Activated naive CD4-positive, alpha-beta T cell treated with Interleukin-2 at 50 U/mL for 16 hours (primary cell): ENCODE results near the gene TOPORS.
"Not testable (repeated sequence)": the region's sequence is repeated elsewhere in the genome, so short reads cannot be mapped to it uniquely, and the experiment has no call there.

ENCODE experiments used
- DNase-seq: peaks from one replicate; pipeline ENCODE4 v3.0.0-alpha.2; 2020

The TOPORS gene

DNA sequence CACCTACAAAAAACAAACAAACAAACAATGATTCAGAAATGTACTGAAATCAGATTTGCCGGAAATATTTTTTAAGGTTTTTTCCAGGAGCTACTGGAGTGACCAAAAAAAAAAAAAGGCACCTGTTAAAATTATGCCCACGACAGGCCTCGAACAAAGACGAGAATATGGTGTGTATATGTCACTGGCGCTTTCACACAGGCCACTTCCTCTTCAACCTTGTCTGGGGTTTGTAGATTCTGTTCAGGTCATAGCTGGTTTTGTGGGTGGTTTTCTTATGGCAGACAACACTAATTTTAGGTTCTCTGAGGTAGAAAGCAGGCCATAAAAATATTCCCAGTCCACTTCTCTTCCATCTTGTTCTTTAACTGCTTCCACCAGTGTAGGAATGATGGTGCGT is 13.6 kb upstream of the TOPORS start:
- DNase-seq, result no peak

DNA sequence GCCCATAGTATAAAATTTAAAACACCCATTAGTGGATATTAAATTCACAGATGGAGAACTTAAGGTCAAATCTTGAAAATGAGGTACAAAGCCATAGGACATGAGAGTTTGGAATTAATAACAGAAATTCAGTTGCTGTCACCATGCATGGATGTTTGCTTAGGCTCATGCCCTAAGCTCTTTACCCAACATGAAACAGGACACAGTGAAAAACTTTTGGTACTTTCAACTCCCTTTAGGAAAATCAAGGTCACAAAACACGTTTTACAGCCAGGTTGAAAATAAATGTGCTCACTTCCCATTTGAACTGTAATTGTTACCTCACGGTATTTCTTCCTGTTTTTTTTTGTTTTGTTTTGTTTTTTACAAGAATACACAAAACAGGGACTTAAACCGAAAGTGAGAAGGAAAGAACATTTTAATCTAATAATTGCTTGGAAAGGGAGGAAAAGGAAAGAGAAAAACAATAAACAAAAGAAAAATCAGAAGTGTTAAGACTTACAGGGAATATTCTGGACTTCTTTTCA is 6.1 kb upstream of the TOPORS start:
- DNase-seq, result no peak

DNA sequence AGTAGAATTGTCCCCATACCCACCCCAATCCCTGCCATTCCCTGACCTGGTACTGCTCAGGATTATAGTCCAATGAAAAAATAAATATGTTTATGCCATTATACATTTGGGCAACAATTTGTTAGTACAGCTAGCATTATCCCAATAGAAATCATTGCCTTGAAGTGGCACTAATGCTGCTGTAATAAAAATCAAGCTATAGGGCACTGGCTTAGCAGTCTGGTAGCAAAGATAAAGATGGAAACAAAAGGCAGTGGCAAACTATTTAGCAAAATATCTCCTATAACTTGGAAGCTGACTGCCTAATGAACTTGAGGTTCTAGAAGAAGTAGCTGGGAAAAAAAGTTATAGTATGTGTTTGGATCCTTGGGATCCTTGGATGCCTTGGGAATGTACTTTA is 2.2 kb upstream of the TOPORS start:
- DNase-seq, result no peak

DNA sequence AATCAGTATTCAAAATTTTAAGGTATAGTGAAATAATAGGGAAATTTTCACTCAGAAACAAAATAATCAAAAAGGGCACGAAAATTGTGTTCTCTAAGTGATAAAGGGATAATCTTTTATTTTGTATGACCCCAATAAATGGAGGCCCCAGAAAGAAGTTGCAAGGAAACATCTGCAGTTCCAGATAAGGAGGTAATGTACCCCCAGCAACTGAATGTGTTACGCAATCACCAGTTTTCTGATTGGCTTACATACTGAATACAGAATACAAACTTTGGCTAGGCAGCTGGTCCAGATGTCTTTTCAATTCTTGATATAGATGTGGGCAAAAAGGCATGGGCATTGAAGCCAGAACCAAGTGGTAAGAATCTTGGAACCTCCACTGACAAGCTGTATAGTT is 1.7 kb upstream of the TOPORS start:
- DNase-seq, result no peak

DNA sequence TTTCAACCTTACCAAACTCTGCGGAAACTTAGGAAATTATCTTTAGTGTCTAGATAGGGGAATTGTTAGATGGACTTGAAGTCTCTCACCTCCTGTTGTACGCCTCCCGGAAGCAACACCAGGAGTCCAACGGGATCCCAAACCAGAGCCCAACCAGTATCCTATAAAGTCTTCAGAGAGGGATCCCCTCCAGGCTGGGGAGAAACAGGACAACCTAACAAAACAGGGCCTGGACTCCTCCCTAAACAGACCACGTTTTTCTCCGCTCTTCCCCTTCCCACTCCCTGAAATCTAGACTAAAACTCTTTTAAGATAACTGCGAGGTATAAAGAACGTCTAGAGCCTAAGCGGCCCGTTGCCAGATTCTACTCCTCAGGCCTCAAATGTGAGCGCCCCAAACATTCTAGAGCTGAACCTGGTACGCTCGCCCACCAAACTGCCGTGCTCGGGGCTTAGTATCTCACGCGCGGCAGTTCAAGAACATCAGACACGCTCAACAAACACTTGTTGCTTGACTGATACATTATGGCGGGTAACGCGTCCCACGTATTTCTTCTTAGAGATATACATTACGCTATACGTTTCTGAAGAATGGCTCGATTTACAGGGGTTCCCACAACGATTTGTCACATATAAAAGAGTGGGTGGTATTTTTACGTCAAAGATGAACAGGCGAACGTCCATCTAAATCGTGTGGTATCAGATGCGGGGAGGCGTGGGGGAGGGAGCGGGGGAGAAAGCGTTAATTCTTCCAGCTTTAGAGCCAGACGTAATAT is 922 bp downstream of the TOPORS start:
- peak; percentile 55 for DNase-seq

DNA sequence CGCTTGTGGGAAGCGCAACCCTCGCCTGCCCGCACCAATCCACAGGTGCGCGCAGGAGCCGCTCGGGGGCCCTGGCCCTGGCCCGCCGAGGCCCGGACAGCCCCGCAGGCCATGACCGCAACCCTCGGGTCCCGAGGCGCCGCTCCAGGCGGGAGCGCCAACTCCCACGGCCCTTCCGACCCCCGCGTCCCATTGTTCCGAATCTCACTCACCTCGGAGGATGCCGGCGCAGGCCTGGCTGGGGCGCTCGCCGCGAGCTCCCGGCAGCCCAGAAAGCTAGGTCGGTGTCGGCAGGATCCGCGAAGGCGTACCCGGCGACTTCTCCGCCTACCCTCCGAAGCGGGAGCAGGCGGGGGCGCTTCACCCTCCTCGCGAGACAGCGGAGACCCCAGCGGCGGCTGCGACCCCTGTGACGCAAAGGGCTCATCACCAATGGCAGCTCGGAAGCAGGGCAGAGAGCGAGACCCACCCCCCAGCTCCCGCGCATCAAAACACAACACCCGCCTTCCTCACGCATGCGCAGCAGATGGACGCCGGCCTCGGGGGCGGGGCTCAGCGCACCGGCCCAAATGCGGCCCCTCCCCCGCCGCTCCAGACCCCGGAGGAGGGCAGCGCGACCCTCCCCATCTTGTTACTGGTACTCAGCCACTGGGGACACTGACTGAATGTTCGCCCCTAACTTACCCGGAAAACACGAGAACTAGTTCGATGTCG is 1.7 kb downstream of the TOPORS start:
- DNase-seq, result peak; percentile 94

DNA sequence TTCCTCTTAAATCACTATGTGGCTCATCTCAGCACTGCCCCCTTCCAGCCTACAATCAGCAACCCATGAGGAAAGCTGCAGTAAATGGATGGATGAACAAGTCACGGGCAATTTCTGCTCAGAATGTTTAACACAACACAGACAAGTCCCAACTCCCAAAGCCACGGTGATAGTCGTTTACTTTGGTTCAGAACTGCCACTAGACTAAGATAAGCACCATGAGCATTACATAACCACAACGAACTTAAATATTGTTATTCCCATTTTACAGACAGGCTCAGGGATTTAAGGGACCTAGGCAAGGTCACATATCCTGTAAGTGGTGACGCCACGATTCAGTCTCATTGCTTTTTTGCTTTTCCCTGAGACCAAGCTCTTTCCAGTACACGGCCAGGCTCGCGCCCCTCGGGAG is 2.2 kb downstream of the TOPORS start:
- no peak for DNase-seq

DNA sequence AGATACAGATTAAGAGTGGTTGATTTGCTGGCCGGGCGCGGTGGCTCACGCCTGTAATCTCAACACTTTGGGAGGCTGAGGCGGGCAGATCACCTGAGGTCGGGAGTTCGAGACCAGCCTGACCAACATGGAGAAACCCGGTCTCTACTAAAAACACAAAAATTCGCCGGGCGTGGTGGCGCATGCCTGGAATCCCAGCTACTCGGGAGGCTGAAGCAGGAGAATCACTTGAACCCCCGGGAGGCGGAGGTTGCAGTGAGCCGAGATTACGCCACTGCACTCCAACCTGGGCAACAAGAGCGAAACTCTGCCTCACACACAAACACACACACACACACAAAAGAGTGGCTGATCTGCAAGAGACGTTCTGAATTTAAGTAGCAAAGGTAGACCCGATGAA is 4.2 kb downstream of the TOPORS start:
- DNase-seq, result not testable (repeated sequence)

DNA sequence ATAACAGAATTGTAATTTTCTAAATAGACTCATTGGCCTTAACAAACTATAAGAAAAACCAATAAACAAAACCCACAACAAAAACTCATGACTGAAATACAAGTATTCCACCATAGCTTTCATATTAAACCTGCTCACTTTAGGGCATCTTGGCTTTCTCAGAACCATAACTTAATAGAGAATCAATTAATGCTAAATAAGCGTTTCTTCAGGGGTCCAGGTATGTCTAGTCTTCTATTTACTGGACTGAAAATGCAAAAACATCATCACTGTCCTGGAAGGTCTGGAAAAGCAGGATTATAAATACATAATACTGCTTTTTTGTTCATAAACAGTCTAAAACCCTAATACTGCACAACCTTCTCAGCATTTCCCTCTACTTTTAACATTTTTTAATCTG is 6.5 kb downstream of the TOPORS start:
- no peak for DNase-seq

DNA sequence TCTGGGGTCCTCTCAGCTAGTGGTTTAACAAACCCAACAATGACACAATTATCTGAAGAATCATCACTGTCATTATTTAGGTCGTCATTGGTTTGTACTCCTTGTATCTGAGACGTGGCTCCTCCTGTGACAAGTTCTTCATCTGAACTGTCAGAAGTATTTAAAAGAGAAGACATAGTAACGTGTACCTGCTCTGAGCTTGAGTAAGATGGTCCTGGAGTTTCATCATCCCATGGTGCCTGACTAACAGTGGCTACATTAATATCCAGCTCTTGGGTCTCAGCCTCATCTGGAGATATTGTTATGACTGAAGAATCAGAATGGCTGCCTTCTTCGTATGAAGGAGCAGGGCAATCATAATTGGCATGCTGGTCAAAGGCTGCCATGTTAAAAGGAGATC is 9.3 kb downstream of the TOPORS start:
- no peak for DNase-seq

DNA sequence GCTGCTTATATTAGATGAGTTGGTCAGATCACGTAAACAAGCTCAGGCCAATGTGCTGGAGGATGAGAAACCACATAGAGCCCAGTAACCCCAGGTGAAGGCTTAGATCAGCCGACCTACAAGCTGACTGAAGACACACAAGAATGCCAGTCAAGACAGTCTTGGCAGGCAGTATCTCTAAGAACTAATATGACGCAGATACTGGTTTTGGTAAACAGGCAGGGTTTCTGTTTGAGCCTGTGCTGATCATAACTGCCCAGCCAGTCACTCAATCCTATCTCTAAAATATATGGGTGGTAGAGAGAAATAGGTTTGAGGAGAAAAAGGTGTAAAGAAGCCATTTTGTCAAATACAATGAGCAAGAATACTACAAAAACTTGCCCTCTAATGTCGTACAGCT is 18.6 kb downstream of the TOPORS start:
- no peak for DNase-seq

DNA sequence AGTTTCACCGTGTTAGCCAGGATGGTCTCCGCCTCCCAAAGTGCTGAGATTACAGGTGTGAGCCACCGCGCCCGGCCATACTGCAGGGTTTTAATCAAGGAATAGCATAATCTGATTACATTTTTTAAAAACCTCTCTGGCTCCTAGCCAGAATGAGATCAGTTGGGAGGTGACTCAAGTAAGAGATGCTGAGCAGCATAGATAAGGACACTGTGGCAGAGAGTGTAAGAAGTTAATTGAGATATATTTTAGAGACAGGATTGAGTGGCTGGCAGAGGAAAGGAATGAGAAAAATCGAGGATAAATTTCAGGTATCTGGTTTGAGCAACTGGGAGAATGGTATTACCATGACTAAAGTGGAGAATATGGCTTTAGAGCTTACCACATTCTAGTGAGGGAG is 19.1 kb downstream of the TOPORS start:
- no peak for DNase-seq

DNA sequence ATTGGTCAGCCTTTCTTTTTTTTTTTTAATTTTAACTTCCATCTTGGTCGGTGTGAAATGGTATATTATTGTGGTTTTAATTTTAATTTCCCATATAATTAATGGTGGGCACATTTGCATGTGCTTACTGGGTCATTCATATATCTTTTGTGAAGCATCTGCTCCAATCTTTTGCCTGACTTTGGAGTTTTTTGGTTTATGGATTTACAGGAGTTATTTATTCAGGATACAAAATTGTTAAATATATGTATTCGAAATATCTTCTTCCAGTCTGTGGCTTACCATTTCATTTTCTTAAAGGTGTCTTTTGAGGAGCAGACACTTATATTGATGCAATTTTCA is 25.7 kb downstream of the TOPORS start:
- no peak for DNase-seq

DNA sequence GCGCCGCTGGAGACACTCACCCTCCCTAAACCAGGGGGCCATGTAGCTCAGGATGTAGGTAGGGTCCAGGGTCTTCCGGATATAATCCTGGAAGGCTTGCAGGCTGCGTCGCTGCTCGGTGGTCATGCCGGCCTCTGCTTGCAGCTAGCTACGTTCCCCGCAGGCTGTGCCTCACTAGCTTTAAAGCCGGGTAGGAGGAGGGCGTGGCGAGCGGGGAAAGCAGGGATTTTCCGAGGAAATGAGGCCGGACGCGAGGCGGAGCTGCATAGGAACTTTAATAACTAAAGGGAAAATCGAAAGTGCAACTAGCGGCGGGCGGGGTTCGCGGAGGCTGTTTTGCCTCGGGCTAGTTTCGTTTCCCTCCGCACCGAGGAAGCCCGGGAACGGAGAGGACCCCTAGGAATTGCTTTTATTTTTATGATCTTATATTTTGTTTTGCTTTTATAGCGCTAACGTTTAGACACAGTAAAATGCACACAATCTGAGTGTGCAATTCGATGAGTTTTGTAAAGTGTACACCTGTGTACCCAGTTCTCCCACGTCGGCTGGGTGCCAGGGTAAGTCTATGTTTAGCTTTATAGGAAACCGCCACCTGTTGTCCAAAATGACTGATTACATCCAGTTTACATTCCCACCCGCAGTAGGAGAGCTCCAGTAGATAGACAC is 26.2 kb downstream of the TOPORS start, which contains the start of gene RIGI:
Gene RIGI, minus strand, starts transcription at position 156 of the 666 bp plus-strand sequence. Its CDS starts 30 bp downstream, at position 126.
- DNase-seq, result peak; percentile 81

DNA sequence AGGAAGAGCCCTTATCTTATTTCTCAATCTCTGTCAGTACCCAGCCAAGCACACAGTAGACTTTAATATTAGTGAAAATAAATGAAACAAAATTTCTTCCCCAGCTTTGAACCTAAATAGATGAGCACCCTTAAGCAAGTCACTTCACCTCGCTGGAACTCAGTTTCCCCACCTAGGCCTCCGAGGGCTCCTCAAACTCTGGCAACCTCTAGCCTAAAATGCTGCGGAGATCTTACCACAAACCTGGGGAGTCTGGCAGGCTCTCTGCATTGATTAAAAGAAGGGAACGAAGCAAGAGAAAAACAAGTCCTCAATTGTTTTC is 26.7 kb downstream of the TOPORS start:
- DNase-seq, result no peak

DNA sequence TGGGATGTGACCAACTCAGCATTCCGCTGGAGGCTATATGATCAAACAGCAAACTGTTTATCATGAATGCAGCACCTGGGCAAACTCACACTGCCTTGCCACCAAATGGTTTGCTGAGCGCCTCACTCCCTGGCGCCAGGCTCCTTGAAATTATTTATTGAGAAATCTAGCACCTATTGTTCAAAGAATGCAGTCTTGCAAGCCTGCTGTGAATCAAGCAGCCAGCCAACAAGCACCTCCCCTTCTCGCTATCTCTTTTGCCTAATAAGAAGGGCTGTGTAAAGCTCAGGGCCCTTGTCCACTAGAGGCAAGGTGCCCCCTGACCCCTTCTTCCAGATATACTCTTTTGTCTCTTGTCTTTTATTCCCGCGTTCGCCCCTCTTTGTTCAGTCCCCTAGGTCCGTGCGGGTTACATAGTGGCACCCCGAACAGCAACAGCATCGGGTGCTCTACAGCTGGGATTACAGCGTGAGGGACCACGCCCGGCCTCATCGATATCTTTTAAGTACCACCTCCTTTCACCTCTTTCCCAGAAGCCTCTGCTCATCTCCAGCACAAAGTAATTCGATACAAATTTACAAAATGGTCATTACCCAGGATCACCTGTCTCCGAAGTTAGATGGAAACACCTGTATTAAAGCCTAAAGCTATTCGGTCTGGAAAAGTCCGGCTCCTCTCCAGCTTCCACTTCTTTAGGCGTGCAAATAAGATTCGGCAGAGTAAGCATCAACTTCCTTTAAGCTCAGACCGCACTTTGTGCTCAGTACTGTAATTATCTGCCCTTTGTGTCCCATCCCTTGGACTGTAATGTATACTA is 27.3 kb downstream of the TOPORS start:
- DNase-seq, result peak; percentile 23

DNA sequence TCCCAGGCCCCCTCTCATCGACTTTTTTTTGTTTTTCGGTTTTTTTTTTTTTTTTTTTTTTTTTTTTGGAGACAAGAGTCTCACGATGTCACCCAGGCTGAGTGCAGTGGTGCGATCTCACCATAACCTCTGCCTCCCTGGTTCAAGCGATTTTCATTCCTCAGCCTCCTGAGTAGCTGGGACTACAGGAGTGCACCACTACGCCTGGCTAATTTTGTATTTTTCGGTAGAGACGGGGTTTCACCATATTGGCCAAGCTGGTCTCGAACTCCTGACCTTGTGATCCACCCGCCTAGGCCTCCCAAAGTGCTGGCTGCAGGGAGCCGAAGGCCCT is 27.9 kb downstream of the TOPORS start:
- not testable (repeated sequence) for DNase-seq

DNA sequence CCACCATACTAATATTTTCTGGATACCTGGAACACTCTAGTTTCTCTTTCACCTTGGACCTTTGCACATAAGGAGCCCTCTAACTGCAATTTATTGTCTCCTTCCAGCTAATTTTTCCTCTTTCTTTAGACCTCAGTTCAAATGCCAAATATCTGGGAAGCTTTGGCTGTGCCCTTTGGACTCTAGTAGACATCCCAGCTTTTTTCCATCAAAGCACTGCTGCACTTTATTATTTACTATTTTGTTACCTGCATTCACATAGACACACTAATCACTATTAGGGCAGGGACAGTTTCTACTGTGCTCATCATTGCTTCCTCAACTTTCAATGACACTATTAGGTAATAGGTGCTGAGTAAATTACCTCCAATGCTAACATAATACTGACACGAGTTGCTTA is 28.5 kb downstream of the TOPORS start:
- DNase-seq, result no peak

DNA sequence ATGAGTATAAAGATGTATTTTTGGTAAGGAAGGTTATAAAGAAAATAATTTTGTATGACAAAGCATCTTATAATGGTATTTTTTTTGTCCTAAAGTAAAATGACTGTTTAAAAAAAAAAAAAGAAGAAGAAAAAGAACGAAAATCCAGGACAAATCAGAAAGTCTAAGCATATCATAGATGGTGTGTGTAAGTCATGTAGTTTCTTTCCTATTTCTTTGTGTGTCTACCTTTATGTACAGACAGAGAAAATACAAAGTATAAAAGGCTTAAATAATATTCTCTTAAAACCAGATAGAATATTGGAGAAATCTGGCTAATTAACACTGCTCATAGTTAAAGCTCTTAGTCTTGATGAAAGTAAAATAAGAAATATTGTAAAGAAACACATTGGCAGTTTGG is 34.1 kb downstream of the TOPORS start:
- DNase-seq, result no peak

DNA sequence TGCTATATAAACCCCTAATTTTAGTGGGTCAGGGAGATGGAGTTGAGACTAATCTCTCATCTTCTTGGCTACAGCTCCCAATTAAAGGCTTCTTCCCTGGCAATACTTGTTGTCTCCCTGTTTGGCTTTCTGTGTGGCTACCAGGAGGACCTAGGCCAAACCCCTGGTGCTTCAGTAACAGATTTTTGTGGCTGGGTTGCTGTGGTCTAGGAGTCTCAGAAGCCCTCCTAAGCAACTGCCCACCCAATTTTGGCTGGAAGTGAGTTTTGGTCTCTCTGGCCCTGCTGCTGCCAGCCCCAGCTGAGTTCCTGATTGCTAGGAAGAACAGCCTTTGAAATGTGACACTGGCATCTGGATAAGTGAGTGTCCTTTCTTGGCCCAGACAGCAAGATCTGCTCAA is 36.1 kb downstream of the TOPORS start:
- DNase-seq, result no peak

DNA sequence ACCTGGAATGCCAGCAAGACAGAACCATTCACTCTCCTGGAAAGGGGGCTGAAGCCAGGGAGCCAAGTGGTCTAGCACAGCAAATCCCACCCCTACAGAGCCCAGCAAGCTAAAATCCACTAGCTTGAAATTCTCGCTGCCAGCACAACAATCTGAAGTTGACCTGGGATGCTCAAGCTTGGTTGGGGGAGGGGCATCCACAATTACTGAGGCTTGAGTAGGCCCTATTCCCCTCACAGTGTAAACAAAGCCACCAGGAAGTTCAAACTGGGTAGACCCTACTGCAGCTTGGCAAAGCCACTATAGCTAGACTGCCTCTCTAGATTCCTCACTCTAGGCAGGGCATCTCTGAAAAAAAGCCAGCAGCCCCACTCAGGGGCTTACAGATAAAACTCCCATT is 43.7 kb downstream of the TOPORS start:
- no peak for DNase-seq

DNA sequence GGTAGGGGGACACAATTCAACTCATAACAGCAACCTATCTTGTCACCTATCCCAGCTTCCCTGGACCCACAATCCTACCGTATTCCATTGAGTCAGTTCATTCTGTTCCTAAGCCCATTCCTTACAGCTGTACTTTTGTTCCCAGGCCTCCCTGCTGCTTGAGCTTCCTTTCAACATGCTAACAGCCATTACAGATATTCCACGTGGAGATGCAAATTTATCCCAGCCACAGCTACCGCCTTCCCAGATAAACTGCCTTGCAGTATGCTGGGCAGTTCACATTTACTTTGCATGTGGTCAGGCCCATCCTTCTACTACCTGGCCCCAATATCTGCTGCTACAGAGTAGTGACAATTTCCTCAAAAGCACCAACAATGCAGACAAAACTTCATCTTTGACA is 49.4 kb downstream of the TOPORS start:
- no peak for DNase-seq

DNA sequence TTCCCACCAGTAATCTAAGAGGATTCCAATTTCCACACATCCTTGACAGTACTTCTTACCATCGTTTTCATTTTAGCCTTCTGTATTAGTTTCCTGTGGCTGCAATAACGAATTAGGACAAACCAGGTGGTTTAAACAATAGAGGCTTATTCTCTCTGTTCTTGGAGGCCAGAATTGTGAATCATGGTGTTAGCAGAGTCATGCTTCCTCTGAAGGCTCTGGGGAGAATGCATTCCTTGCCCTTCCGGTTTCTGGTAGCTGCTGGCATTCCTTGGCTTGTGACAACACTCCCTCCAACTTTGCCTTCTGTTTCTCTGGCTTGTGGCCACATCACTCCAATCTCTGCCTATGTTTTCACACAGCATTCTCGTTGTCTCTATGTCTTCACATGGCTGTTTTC is 49.9 kb downstream of the TOPORS start:
- DNase-seq, result no peak
